Amygdala (tissue), 56 donors: Measurements from ENCODE around the gene COL17A1.
A peak's percentile ranks its signal among the peaks of the same experiment; 100 is the strongest.

Source experiments
- DNase-seq, 56 donors: peaks; one replicate each; lab custom pipeline; 2025; lab: John Stamatoyannopoulos, UW

The COL17A1 gene

GRCh38 chr10:104085801-104086400, at the start of gene COL17A1:
COL17A1 (minus strand) TSS chr10:104085880; CDS start chr10:104080673, 5,207 bp downstream.
- DNase-seq = no peak

- no peak for DNase-seq
Measured at GRCh38 chr10:104130041-104130440, 44.4 kb upstream of the COL17A1 start.

GRCh38 chr10:104128214-104128613, 42.5 kb upstream of the COL17A1 start:
- DNase-seq = no peak

- DNase-seq = peak in 7 of 56 donors; percentile 3 to 19 (median 7)
Measured at GRCh38 chr10:104127411-104127810, 41.7 kb upstream of the COL17A1 start.

GRCh38 chr10:104123397-104123796, 37.7 kb upstream of the COL17A1 start:
- DNase-seq = no peak

GRCh38 chr10:104122225-104123107, 36.8 kb upstream of the COL17A1 start:
- DNase-seq = peak in 7 of 56 donors; percentile 11 to 53 (median 45)

- DNase-seq = peak; percentile 79 to 100 (median 97)
Measured at GRCh38 chr10:104121485-104122224, 36.0 kb upstream of the COL17A1 start, which contains the start of gene SFR1. SFR1 (plus strand) TSS chr10:104122171; CDS start chr10:104122184, 13 bp downstream.

- DNase-seq = peak in 47 of 56 donors; percentile 10 to 77 (median 54)
Measured at GRCh38 chr10:104120903-104121484, 35.3 kb upstream of the COL17A1 start.

- DNase-seq = no peak
Measured at GRCh38 chr10:104120512-104120902, 34.8 kb upstream of the COL17A1 start.

GRCh38 chr10:104119996-104120395, 34.3 kb upstream of the COL17A1 start:
- no peak for DNase-seq

GRCh38 chr10:104117839-104118323, 32.2 kb upstream of the COL17A1 start:
- no peak for DNase-seq

- DNase-seq = no peak
Measured at GRCh38 chr10:104113376-104113956, 27.8 kb upstream of the COL17A1 start.

GRCh38 chr10:104109908-104110662, 24.4 kb upstream of the COL17A1 start:
- DNase-seq = no peak

GRCh38 chr10:104104926-104105325, 19.2 kb upstream of the COL17A1 start:
- no peak for DNase-seq

GRCh38 chr10:104104418-104104817, 18.7 kb upstream of the COL17A1 start:
- no peak for DNase-seq

GRCh38 chr10:104103956-104104355, 18.3 kb upstream of the COL17A1 start:
- no peak for DNase-seq

GRCh38 chr10:104101902-104102301, 16.2 kb upstream of the COL17A1 start:
- DNase-seq = no peak

GRCh38 chr10:104100795-104101194, 15.1 kb upstream of the COL17A1 start:
- DNase-seq = no peak

- no peak for DNase-seq
Measured at GRCh38 chr10:104099941-104100340, 14.3 kb upstream of the COL17A1 start.
